NCI-H2196 treated with DMSO at 0.1 percent for 48 hours (cell line): ENCODE measurements around the gene EBF4.

ENCODE experiments used
- DNase-seq: peaks from one replicate; lab custom pipeline; 2025; ENCODE audit not compliant: unreplicated experiment; lab: John Stamatoyannopoulos, UW

EBF4 gene

GRCh38 chr20:2699775-2700413, 7.3 kb downstream of the EBF4 start:
- no peak for DNase-seq

DNA sequence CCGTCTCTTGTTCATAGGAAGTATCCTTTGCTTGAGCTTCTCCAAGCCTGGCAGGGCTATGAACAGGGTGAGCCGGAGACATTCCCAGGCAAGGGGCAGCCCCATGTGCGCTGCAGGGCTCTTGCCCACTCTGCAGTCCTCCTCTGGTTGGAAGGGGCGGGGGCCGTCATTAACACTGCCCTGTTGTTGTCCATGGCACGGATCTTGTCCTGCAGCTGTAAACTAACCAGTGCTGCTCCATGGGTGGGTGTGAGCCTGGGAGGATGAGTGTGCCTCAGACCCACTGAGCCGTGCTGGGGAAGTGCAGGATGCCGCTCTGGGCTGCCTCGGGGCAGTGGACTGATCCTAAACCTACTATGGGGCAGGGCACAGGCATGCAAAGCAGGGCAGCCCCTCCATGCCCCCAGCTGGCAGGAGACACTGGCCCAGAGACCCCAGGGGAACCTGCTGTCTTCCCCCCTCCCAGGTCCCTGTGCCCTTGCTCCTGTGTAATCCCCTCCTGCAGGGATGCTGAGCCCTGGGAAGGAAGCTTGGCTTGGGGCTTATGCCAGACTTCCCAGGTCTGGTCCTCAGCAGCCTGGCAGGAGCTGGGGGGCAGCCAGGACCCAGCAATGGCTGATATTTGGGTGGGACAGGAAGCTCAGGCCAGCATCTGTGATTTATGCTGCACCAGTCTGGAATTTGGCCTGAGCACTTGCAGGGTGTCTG, 8.5 kb downstream of the EBF4 start:
- DNase-seq, result no peak

DNA sequence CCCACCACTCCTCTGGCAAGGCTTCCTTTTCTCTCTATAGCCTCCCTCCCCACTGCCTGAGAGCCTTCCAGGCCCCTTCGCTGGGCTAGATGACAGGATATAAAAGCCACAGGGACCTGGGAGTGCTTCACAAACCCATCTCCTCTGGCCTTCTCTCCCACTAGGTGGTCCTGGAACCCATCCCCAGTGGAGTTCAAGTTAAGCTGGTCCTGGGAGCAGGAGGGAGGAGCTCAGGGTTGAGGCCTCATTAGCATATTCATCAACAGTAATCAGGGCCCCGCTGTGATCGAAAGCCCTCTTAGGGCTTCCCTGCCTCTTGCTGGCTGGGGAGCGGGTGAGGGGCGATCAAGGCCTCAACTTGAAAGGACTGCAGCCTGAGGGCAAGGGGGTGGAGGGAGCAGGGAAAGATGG, 9.1 kb downstream of the EBF4 start:
- DNase-seq, result no peak

DNA sequence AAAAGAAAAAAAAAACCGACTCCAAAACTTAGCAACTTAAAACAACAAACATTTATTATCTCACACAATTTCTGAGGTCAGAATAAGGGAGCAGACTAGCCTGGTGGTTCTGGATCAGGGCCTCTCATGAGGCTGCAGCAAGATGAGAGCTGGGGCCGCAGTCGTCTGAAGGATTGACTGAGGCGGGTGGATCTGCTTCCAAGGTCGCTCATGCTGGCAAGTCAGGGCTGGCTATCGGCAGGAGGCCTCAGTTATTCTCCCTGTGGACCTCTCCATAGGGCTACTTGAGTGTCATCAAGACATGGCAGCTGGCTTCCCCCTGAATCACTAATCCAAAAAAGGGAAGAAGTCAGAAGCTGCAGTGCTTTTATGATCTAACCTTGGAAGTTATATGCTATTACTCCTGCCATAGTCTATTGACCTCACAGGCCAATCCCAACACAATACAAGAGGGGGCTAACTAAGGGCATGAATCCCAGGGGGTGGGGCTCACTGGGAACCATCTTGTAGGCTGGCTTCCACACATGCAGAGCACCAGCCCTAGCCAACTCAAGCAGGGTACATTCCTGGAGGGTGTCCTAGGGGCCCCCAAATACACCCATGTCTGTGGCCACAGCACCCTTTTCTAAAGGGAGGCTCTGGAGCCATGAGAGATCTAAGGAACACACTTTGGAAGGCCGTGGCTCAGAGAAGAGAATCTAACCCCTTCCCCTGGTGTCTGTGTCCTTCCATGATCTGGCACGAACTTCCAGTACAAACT, 11.3 kb downstream of the EBF4 start:
- no peak for DNase-seq

DNA sequence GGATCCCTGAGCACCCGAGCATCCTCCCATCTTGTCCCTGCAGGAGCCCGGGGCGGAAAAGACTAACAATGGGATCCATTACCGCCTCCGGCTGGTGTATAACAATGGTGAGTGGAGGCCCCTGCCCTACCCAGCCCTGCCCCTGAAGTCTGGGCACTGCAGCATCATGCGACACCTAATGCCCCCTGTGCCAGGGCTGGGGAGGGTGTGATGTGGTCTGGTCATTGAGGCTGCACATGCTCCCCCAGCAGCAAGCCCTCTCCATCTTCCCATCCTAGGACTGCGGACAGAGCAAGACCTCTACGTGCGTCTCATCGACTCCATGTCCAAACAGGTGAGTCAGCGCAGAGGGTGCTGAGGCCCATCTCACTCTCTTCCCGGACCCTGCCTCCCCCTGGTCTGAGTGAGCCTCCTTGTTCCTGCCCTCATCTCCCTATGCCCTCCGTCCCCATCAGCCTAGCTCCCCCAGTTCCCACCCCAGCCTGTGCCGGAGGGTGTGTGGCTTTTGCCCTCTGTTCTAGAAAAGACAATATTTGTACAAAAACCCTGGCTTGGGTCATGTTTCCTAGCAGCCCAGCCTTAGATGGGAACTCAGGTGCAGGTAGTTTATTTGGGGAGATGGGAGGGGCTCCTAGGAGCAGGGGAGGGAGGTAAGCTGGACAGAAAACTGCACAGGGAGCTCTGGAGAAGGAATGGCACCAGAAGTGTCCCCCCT, 13.5 kb downstream of the EBF4 start:
- no peak for DNase-seq

DNA sequence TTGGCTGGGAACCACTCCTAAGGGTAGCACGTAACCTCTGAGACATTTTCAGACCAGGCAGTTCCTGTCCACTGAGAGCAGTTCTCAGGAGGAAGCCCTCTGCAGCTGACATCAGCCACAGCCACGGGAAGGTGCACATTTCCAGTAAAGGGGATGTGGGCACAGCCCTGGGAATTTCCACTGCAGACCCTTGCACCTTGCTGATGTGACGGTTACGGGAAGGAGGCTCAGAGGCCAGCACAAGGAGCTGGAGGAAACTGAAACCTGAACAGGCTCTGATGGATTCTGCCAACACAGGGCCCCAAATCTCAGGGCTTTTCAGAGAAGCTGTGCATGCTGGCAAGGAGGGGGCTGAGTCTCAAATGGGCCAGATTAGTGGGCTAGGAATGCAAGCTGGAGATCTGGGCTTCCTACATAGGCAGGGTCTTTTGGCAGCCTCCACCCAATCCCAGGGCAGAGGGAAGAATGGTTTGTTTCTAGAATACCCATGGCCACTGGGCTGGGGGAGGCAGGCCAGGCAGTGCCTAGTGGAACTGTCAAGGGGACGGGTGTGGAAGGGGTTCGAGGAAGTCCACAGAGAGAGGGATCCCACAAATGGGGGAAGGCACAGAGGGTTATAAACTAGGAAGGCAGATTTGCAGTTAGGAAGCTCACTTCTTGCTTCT, 14.2 kb downstream of the EBF4 start:
- no peak for DNase-seq

- no peak for DNase-seq
Observed at GRCh38 chr20:2707353-2708072, 14.9 kb downstream of the EBF4 start.

DNA sequence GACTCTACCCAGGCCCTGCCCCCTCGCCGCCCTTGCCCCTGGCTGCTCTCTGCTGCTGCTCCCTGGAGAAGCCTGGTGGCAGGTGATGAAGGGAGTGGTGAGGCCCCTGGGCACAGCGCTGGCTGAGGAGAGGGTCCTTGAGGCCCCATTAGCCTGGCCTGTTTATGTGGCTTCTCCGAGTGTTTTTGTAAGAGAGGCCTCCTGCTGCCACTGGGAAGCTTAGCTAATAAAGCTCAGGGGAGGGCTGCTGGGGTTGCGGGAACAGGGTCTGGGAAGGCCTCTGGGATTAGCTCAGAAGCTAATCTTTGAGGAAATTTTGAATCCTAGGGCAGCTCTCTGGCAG, 15.5 kb downstream of the EBF4 start:
- no peak for DNase-seq

- no peak for DNase-seq
Observed at GRCh38 chr20:2708665-2709064, 16.1 kb downstream of the EBF4 start.

DNA sequence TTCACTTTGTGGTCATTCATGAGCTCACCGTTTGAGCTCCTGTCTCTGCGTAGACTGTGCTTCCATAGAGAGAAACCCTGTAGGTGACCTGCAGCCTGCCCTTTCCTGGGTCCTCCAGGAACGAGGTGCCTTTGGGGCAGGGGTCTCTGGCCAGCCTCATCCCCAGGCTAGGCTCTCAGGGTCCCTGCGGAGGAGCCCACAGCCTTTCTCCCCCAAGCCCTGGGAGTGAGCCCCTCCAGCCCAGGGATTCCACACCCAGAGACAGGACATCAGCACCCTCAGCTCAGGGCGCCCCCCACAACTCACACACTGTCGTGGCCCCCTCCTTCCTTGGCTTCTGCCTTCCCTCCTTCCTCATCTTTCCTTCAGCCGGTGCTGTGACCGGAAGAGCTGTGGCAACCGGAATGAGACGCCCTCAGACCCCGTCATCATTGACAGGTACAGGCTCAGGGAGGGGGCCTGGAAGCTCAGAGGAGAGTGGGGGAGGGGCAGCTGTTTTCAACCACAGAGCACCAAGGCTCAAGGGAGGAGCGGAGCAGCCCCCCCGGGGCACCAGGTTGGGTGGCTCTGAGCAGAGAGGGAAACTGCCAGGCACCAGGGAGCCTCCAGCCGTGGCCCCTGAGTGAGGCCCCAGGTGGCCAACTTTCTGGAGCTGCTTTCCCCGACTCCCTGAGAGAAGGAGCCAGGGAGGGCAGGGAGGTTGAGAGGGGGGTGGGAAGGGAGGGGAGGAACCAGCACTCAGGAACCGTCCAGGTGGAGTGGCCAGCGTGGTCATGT, 16.8 kb downstream of the EBF4 start:
- no peak for DNase-seq

DNA sequence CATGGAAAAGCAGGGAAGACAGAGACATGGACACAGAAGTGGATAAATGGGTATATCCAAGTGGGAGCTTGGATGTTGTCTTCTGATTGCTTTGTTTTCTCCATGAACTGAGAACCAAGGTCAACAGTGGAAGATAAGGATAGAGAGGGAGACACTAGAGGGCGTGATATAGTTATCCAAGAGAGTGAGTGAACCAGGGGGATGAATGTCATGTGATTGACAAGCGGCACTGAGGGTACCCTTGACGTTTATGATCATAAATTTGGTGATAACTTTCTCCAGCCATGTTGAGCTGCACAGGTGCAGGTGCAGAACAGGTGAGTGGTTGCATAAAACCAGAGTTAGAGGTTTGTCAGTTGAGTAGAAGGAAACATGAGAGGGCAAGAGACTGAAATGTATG, 20.7 kb downstream of the EBF4 start:
- no peak for DNase-seq

GRCh38 chr20:2729251-2729713, 36.7 kb downstream of the EBF4 start:
- no peak for DNase-seq

DNA sequence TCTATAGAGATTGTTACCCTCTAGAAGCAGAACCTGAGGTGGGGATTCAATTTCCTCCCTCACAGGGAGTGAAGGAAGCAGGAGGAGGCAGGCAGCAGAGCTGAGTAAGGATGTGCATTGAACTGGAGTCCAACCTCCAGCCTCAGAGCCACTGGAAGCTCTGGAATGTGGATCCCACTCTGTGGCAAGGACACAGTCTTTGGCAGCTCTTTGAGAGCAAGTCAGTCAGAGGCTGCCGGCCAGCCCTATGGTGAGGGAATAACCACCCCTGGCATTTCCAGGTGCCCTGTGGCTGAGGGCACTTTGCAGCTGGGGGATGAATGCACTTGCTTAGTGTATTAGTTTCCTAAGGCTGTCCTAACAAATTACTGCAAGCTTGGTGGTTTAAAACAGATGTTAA, 37.2 kb downstream of the EBF4 start:
- DNase-seq, result no peak

GRCh38 chr20:2734899-2735298, 42.3 kb downstream of the EBF4 start:
- DNase-seq, result no peak

GRCh38 chr20:2736441-2736840, 43.9 kb downstream of the EBF4 start:
- DNase-seq, result no peak

DNA sequence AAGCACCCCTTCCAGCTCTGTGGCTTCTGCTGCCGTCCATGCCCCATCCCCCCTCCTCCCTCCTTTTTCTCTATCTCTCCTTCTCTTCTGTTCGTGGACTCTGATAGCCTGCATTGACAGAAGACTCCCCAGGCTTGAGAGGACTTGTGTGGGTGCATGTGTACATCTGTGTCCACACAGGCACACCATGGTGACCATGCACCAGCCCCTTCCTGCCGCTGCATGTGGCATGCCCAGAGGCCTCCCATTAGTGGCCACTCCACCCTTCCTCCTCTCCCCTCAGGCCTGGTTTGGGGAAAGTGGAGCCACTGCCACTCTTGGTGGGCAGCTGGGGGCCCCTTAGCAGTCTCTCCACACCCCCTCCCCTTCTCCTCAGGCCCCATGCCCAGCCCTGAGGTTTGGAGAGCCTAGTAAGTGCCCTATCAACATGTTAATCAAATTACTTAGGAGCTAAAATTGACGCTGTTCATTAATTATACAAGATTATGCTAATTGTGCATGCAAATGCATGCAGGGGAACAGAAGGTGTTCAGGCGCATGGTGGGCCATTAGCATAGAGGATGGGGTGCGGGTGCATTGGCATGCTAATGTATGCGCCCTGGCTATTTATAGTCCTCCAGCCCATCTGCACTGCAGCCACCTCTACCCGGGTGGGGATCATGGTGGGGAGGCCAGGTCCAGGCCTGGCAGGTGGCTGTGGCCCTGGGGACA, 45.9 kb downstream of the EBF4 start:
- no peak for DNase-seq

DNA sequence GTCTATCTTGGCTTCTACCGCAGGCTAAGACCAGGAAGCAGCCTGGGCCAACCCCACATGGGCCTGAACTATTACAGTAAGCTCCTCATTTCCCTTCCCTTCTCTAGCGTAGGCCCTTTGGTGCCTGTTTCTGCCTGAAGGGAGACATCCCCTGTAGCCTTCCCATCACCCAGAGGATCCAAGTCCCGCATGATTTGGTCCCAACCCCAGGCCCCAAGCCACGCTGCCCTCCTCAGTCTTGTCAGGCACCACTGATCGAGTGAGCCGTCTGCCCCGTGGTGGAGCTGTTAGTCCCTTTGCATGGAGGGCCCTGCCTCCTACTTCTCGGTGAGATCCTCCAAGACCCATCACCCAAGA, 46.4 kb downstream of the EBF4 start:
- DNase-seq, result no peak

DNA sequence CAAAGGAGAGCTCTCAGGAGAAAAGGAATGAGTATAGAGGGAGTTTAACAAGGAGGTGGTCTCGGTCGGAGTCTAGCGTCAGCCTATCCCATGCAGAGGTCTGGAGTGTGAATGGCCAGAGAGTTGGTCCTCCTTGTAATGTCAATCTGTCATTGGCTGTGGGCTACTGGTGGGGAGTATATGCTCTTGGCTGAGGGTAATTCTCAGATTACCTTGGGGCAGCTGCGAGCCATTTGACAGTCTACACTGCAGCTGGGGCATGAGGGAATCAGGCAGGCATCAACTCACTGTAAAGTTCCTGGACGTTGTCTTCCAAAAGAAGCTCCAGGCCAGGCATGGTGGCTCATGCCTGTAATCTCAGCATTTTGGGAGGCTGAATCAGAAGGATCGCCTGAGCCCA, 48.1 kb downstream of the EBF4 start:
- DNase-seq, result no peak

DNA sequence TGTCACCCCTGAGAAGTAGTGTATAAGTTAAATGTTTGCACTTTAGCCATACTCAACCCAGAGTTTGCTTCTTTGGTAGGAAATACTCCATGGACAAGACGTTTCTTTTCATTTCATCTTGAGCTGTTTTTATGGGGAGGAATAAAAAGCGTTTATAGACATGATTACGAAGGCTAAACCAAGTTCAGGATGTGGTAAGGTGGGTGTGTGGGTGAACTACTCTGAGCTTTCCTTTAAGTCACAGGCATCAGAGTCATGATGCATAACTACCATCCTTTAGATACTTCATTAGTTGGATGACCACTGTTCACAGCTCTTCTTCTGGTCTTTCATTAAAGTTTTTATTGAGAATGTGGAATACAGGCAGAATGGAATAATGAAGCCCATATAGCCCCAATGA, 48.9 kb downstream of the EBF4 start:
- no peak for DNase-seq
